Aorta (tissue), 5 donors: ENCODE data around the gene PRKAG2. TPM values are rescaled to one million over a fixed set of nuclear protein-coding genes. Genes with fewer than 3 reads are reported as not detected.
A peak's percentile ranks its signal among the peaks of the same experiment; 100 is the strongest.

Experiments used
- ATAC-seq: fragments of 200-7000 bp; cut with Tn5 transposase; one replicate; pipeline ENCODE4 v1.9.1; 2022; ENCODE audit warnings: moderate library complexity; ENCODE audit not compliant: low FRiP score
- DNase-seq, 2 donors: peaks; one replicate each; pipeline ENCODE4 v3.0.0-alpha.2; 2020
- H3K27ac ChIP-seq, 2 donors: one replicate each; pipeline ENCODE4 v1.5.1; 2013; ENCODE audit warnings: low read length in 2 of 2, mild to moderate bottlenecking in 2 of 2, moderate library complexity in 2 of 2, control low read depth in 1 of 2, inconsistent platforms in 1 of 2, low read depth in 1 of 2
- H3K27me3 ChIP-seq, 2 donors: one replicate each; pipeline ENCODE4 v1.6.1; 2013; ENCODE audit warnings: control low read depth in 1 of 2, low read length in 1 of 2, mild to moderate bottlenecking in 1 of 2, moderate library complexity in 1 of 2; ENCODE audit not compliant: insufficient read depth in 2 of 2, control insufficient read depth in 1 of 2
- H3K36me3 ChIP-seq, 2 donors: one replicate each; pipeline ENCODE4 v1.6.1; 2013; ENCODE audit warnings: control low read depth in 1 of 2, low read length in 1 of 2, mild to moderate bottlenecking in 1 of 2; ENCODE audit not compliant: insufficient read depth in 2 of 2, control insufficient read depth in 1 of 2
- H3K4me1 ChIP-seq, 2 donors: one replicate each; pipeline ENCODE4 v1.6.1; 2013; ENCODE audit warnings: low read length in 2 of 2, control low read depth in 1 of 2, mild to moderate bottlenecking in 1 of 2, moderate library complexity in 1 of 2; ENCODE audit not compliant: insufficient read depth in 2 of 2, control insufficient read depth in 1 of 2
- H3K4me3 ChIP-seq, 2 donors: one replicate each; pipeline ENCODE4 v1.5.1; 2013; ENCODE audit warnings: low read length in 2 of 2, control low read depth in 1 of 2, mild to moderate bottlenecking in 1 of 2
- H3K9me3 ChIP-seq: one replicate; pipeline ENCODE4 v1.6.1; 2013; ENCODE audit warnings: mild to moderate bottlenecking, low read length; ENCODE audit not compliant: control insufficient read depth
- WGBS, 2 donors: extraction: QIAGEN DNeasy Blood & Tissue Kit; methylation state at CpG; one replicate each; pipeline ENCODE4 v1.1.7; 2013; 5-methylcytosine and 5-hydroxymethylcytosine counted together
- intact Hi-C, 2 donors: fragments of 100-400 bp; cut with DNase I; formaldehyde crosslinking; loops; one replicate each; pipeline versions ENCODE4 v1.14.2 to v1.15.0; 2022
- polyA plus RNA-seq, 2 donors: library from polyadenylated mRNA; stranded (reverse); fragments of 200-250 nt; gene quantifications; one replicate each; pipeline ENCODE4 v1.2.3, GENCODE V29; 2013
- total RNA-seq, 2 donors: library from RNA; stranded (reverse); fragmentation: NEBNext Ultra II Directional; extraction: Animal tissue kit (Norgen Biotek cat#: 25700); gene quantifications; one replicate each; pipeline ENCODE4 v1.2.1, GENCODE V29; 2021
- donor health status: healthy with polysubstance abuse.
- donor health status: Bipolar disorder and iron deficiency.
- donor health status: DM: no; HTN: no; CAD: no.
- donor health status: DM: no; HTN: no; CAD: no.
- donor health status: DM: yes; HTN: yes; CAD: no.

Gene PRKAG2
- total and polyA plus RNA-seq, 4 donors, result 34.0 to 69.9 (median 52.6) TPM

GRCh38 chr7:151871189-151871735, 5.7 kb downstream of the PRKAG2 start:
- 96 to 98% methylated on average over 13 of the region's 13 CpGs for WGBS, 2 donors
- H3K9me3 ChIP-seq, result no peaks in the 10 kb centered on the region
- H3K27ac ChIP-seq, result no peak overlapping the region
- no peaks in the 10 kb centered on the region for H3K4me1 ChIP-seq
- ATAC-seq, result no peak
- DNase-seq, result peak in 1 of 2 donors; percentile 21
- intact Hi-C loops, result no loop called here
- no peaks in the 10 kb centered on the region for H3K36me3 ChIP-seq
- no peak overlapping the region for H3K4me3 ChIP-seq
- H3K27me3 ChIP-seq, result no peaks in the 10 kb centered on the region

DNA sequence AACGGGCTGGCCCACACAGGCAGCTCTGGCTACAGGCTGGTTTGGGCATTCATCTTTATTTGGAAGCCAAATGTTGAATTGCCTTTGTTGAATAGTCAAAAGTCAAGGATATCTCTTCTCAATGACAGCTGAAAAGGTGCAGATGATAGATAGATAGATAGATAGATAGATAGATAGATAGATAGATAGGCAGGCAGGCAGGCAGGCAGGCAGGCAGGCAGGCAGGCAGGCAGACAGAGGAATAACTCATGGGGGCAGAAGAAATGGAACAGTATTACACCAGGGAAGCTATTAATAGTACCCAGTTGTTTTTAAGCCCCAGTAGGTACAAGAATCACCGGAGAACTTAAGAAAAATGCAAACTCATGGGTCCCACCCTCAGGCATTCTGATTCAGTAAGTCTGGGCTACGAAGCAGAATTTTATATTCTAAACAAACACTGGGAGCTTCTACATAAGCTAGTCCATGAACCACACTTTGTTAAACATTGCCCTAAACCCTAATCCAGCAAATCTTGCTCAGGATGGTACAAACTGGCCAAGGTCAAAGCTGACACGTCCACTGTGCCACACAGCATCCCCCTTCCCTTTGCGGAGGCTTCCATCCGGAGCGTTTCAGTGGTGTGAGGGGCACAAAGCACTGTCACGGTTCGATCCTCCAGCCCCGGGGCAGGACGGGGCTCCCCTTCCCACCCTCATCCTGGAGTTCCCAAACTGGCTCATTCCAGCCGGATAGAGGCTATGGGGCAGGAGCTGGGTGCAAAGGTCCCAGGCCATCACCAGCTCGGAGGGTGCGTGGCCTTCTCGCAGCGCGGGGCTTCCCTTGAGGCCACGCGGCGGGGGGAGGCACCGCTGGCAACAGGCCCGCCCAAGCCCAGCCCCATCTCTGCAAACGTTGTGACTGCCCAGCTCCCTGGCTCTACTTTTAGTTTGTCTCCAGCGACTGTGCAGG, 6.7 kb downstream of the PRKAG2 start:
- no peak overlapping the region for H3K4me3 ChIP-seq
- DNase-seq (peak; percentile 41 to 55), ATAC-seq (no peak)
- no peaks in the 10 kb centered on the region for H3K4me1 ChIP-seq
- H3K9me3 ChIP-seq, result no peaks in the 10 kb centered on the region
- WGBS, 2 donors, result 85 to 87% methylated on average over 24 of the region's 24 CpGs
- H3K27ac ChIP-seq, result no peak overlapping the region
- H3K27me3 ChIP-seq, result no peaks in the 10 kb centered on the region
- H3K36me3 ChIP-seq, result no peaks in the 10 kb centered on the region
- intact Hi-C loops, result no loop called here

- intact Hi-C loops, result no loop called here
- ATAC-seq (no peak), DNase-seq (peak; percentile 50)
- Histone ChIP-seq H3K4me3 (no peak overlapping the region), H3K27me3 (no peaks in the 10 kb centered on the region), H3K27ac (no peak overlapping the region), H3K4me1 (no peaks in the 10 kb centered on the region), H3K9me3 (no peaks in the 10 kb centered on the region), H3K36me3 (no peaks in the 10 kb centered on the region)
- WGBS, 2 donors, result 82 to 86% methylated on average over 13 of the region's 13 CpGs
These were observed 7.5 kb downstream of the PRKAG2 start for GRCh38 chr7:151869455-151869854.

DNA sequence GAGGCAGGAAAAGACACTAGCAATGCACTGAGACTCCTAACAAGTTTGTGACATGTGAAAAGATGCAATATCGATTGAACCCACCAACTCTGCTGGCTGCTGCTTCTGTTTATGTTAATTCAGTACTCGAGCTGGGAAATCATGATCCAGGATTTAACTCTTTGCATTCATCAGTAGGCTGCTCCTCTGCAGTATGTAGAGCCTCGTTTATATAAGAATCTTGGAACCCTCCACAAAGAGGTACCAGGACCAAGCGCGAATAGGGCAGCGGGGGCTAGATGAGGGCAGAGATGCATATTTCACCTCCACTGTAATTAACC, 7.8 kb downstream of the PRKAG2 start:
- H3K36me3 ChIP-seq, result no peaks in the 10 kb centered on the region
- no peaks in the 10 kb centered on the region for H3K27me3 ChIP-seq
- no peaks in the 10 kb centered on the region for H3K9me3 ChIP-seq
- WGBS, 2 donors, result 55 to 64% methylated on average over 6 of the region's 6 CpGs
- intact Hi-C loops, result no loop called here
- DNase-seq, result no peak
- no peak for ATAC-seq
- H3K4me3 ChIP-seq, result no peak overlapping the region
- H3K4me1 ChIP-seq, result no peaks in the 10 kb centered on the region
- no peak overlapping the region for H3K27ac ChIP-seq

- no peaks in the 10 kb centered on the region for H3K9me3 ChIP-seq
- ATAC-seq, result no peak
- intact Hi-C loops, result no loop called here
- H3K36me3 ChIP-seq, result no peaks in the 10 kb centered on the region
- H3K27me3 ChIP-seq, result no peaks in the 10 kb centered on the region
- no peak overlapping the region for H3K27ac ChIP-seq
- H3K4me1 ChIP-seq, result no peaks in the 10 kb centered on the region
- H3K4me3 ChIP-seq, result no peak overlapping the region
- 68 to 72% methylated on average over 23 of the region's 23 CpGs for WGBS, 2 donors
- peak in 1 of 2 donors; percentile 72 for DNase-seq
These were observed 8.4 kb downstream of the PRKAG2 start for GRCh38 chr7:151868396-151869108.

GRCh38 chr7:151867912-151868311, 9.0 kb downstream of the PRKAG2 start:
- Histone ChIP-seq H3K36me3 (no peaks in the 10 kb centered on the region), H3K4me1 (no peaks in the 10 kb centered on the region), H3K27me3 (no peaks in the 10 kb centered on the region), H3K9me3 (no peaks in the 10 kb centered on the region), H3K27ac (no peak overlapping the region), H3K4me3 (no peak overlapping the region)
- ATAC-seq (peak; percentile 16), DNase-seq (peak; percentile 47 to 74)
- intact Hi-C loops, result no loop called here
- 7% methylated on average over 6 of the region's 6 CpGs for WGBS, 2 donors

DNA sequence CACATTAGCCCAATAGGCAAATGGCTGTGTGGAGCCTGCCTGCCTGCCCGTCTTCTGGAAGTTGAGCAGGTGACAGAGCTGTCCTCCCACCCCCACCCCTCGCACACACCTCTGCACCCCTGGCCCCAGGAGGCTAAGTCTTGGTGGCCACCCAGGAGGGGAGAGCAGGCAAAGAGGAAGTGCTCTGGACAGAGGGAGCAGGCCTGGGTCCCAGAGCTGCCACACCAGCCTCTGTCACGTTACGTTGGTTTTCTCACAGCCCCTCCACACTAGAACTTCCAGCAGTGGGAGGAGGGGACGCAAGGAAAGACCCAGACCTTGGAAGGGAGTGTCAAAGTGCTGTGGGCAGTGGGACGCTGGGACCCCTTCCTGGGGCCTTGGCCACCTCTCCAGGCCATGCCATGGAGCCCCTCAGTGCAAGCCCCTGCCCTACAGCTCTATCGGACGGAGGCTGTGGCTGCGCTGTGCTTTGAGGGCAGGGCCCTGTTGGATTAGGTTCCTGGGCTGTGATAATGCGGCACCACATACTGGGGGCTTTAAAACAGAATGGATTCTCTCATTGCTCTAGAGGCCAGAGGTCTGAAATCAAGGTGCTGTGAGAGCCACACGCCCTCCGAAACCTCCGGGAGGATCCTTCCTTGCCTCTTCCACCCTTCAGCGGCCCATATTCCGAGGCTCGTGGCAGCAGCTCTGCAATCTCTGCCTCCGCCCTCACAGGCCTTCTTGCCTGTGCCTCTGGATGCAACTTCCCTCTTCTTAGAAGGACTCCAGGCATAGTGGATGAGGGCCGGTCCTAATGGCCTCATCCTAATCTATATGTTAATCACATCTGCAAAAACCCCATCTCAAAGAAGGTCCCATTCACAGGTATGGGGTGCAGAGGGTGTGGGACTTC, 9.9 kb downstream of the PRKAG2 start:
- no peaks in the 10 kb centered on the region for H3K36me3 ChIP-seq
- no peak overlapping the region for H3K27ac ChIP-seq
- intact Hi-C loops, result no loop called here
- WGBS, 2 donors, result 96 to 97% methylated on average over 18 of the region's 18 CpGs
- H3K4me1 ChIP-seq, result no peaks in the 10 kb centered on the region
- no peaks in the 10 kb centered on the region for H3K27me3 ChIP-seq
- H3K4me3 ChIP-seq, result no peak overlapping the region
- H3K9me3 ChIP-seq, result no peaks in the 10 kb centered on the region
- DNase-seq (peak; percentile 49 to 54), ATAC-seq (no peak)

DNA sequence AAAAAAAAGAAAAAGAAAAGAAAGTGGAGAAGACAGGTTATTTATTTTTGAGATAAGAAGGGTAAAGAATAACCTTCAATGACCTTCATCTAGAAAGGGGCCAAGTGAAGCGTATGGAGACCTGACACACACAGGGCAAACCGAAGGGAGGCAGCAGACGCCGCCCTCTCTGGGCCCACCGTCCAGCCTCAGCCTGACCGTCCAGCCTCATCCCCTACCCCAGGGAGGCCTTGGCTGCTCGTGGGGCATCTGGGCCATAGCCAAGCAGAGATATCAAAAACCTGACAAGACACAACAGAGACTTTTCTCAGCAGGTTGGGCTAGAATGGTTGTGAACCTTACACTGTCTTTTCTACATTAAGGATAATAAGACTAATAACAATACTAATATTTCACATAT, 10.9 kb downstream of the PRKAG2 start:
- WGBS, 2 donors, result 95 to 98% methylated on average over 7 of the region's 7 CpGs
- ATAC-seq, result no peak
- H3K9me3 ChIP-seq, result no peaks in the 10 kb centered on the region
- H3K36me3 ChIP-seq, result no peaks in the 10 kb centered on the region
- intact Hi-C loops, result no loop called here
- H3K4me1 ChIP-seq, result no peaks in the 10 kb centered on the region
- no peak overlapping the region for H3K27ac ChIP-seq
- DNase-seq, result peak in 1 of 2 donors; percentile 43
- H3K27me3 ChIP-seq, result no peaks in the 10 kb centered on the region
- H3K4me3 ChIP-seq, result no peak overlapping the region
